OCI-LY1 (cell line): ENCODE data around the gene BCL7B.
"Not testable (repeated sequence)": the region's sequence is repeated elsewhere in the genome, so short reads cannot be mapped to it uniquely, and the experiment has no call there.

ENCODE experiments used
- H2AFZ ChIP-seq: fragments of 200-600 bp; sonication (generic), shearing (Covaris generic); 2 replicates; pipeline ENCODE4 v1.6.0; 2014; ENCODE audit warnings: antibody characterized with exemption, mild to moderate bottlenecking, low read length
- H3F3A ChIP-seq: fragments of 200-600 bp; sonication (generic), shearing (Covaris generic); 2 replicates; pipeline ENCODE4 v1.6.0; 2014; ENCODE audit warnings: mild to moderate bottlenecking, antibody characterized with exemption, low read length, moderate library complexity; ENCODE audit not compliant: insufficient read depth
- H3K27ac ChIP-seq: fragments of 200-600 bp; sonication (generic); 2 replicates; pipeline ENCODE4 v1.5.1; 2014; ENCODE audit warnings: low read length, mixed run types, mild to moderate bottlenecking, low read depth; ENCODE audit not compliant: poor library complexity, severe bottlenecking
- H3K27me3 ChIP-seq: fragments of 200-600 bp; sonication (generic); 2 replicates; pipeline ENCODE4 v1.6.0; 2014; ENCODE audit warnings: antibody characterized with exemption, mild to moderate bottlenecking, low read length, moderate library complexity; ENCODE audit not compliant: insufficient read depth
- H3K36me3 ChIP-seq: fragments of 200-600 bp; sonication (generic); 2 replicates; pipeline ENCODE4 v1.6.1; 2014; ENCODE audit warnings: mild to moderate bottlenecking, antibody characterized with exemption, low read length, moderate library complexity, mixed read lengths; ENCODE audit not compliant: insufficient read depth
- H3K4me1 ChIP-seq: fragments of 200-600 bp; sonication (generic); 2 replicates; pipeline ENCODE4 v1.5.1; 2014; ENCODE audit warnings: mild to moderate bottlenecking, low read length, moderate library complexity; ENCODE audit not compliant: insufficient read depth, severe bottlenecking
- H3K4me2 ChIP-seq: fragments of 200-600 bp; sonication (generic), shearing (Covaris generic); 2 replicates; pipeline ENCODE4 v1.6.1; 2014; ENCODE audit warnings: low read length
- H3K4me3 ChIP-seq: fragments of 200-600 bp; sonication (generic); 2 replicates; pipeline ENCODE4 v1.5.1; 2014; ENCODE audit warnings: low read length, low read depth, mild to moderate bottlenecking, mixed read lengths; ENCODE audit not compliant: poor library complexity, severe bottlenecking
- H3K79me2 ChIP-seq: fragments of 200-600 bp; shearing (Covaris generic); 2 replicates; pipeline ENCODE4 v1.6.1; 2016; ENCODE audit warnings: mixed run types, low read length, mixed read lengths; ENCODE audit not compliant: insufficient read depth
- H3K9ac ChIP-seq: fragments of 200-600 bp; sonication (generic), shearing (Covaris generic); 2 replicates; pipeline ENCODE4 v1.6.1; 2014; ENCODE audit warnings: mild to moderate bottlenecking, low read length, mixed read lengths
- H3K9me2 ChIP-seq: fragments of 200-600 bp; sonication (generic), shearing (Covaris generic); 2 replicates; pipeline ENCODE4 v1.6.1; 2014; ENCODE audit warnings: low read depth, mild to moderate bottlenecking, low read length, mixed read lengths
- H3K9me3 ChIP-seq: fragments of 200-600 bp; shearing (Covaris generic); 2 replicates; pipeline ENCODE4 v1.6.1; 2014; ENCODE audit warnings: low read length, mixed read lengths
- H4K20me1 ChIP-seq: fragments of 200-600 bp; sonication (generic), shearing (Covaris generic); 2 replicates; pipeline ENCODE4 v1.6.0; 2016; ENCODE audit warnings: mild to moderate bottlenecking, low read length; ENCODE audit not compliant: insufficient read depth
- EZH2 ChIP-seq: fragments of 200-600 bp; sonication (generic), shearing (Covaris generic); IDR thresholded peaks from 2 replicates; pipeline ENCODE4 v1.8.0; 2017; ENCODE audit warnings: borderline replicate concordance, mixed run types, mild to moderate bottlenecking, antibody characterized with exemption, low read length, moderate library complexity, mixed read lengths
- TF ChIP-seq, protein P1 (sequence below): fragments of 200-600 bp; sonication (generic), shearing (Covaris generic); IDR thresholded peaks from 2 replicates; pipeline ENCODE4 v1.5.1; 2017; ENCODE audit warnings: mild to moderate bottlenecking, antibody characterized with exemption, low read length, moderate library complexity, mixed read lengths

The BCL7B gene

DNA sequence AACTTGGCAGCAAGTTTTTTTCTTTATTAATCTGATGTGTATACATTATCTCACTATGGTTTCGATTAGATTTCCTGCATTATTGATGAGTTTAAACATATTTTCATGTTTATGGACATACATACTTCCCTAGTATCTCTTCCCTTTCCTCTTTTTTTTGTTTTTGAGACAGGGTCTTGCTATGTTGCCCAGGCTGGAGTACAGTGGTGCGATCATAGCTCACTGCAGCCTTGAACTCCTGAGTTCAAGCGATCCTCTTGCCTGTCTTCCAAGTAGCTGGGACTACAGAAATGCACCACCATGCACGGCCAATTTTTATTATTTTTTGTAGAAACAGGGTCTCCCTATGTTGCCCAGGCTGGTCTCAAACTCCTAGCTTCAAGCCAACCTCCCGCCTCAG is 54.3 kb downstream of the BCL7B start:
- Histone ChIP-seq H3K36me3 (peaks cover 97% of the 10 kb centered on the region), H3K27me3 (no peaks in the 10 kb centered on the region), H3K79me2 (peaks cover 17% of the 10 kb centered on the region), H3K9ac (no peak overlapping the region), H3K4me3 (no peak overlapping the region), H3F3A (no peaks in the 10 kb centered on the region), H4K20me1 (0 out of 2 replicates have a peak, but pooled peaks cover 2% of the 10 kb centered on the region), H3K27ac (no peak overlapping the region), H3K4me1 (no peaks in the 10 kb centered on the region), H3K4me2 (no peak overlapping the region), H3K9me2 (no peaks in the 10 kb centered on the region), H3K9me3 (no peaks in the 10 kb centered on the region), H2AFZ (no peak overlapping the region)
- TF ChIP-seq, protein P1, sequence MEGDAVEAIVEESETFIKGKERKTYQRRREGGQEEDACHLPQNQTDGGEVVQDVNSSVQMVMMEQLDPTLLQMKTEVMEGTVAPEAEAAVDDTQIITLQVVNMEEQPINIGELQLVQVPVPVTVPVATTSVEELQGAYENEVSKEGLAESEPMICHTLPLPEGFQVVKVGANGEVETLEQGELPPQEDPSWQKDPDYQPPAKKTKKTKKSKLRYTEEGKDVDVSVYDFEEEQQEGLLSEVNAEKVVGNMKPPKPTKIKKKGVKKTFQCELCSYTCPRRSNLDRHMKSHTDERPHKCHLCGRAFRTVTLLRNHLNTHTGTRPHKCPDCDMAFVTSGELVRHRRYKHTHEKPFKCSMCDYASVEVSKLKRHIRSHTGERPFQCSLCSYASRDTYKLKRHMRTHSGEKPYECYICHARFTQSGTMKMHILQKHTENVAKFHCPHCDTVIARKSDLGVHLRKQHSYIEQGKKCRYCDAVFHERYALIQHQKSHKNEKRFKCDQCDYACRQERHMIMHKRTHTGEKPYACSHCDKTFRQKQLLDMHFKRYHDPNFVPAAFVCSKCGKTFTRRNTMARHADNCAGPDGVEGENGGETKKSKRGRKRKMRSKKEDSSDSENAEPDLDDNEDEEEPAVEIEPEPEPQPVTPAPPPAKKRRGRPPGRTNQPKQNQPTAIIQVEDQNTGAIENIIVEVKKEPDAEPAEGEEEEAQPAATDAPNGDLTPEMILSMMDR = no peak
- no peak for TF ChIP-seq EZH2

DNA sequence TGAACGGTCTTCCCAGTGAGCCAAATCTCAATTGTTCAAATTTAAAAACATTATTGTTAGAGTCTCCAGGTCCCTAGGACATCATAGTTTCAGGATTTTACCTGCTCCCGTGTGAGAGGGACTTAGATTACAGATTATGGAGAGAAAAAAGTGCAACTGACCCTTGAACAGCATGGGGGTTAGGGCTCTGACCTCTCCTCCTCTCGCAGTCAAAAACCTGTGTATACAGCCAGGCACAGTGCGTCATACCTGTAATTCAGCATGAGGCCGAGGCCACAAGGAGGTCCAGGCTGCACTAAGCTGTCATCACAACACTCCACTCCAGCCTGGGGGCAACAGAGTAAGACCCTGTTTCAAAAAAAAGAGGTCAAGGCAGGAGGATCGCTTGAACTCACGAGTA is 60.9 kb downstream of the BCL7B start:
- H3K9ac ChIP-seq = no peak overlapping the region
- no peaks in the 10 kb centered on the region for H3K4me1 ChIP-seq
- no peaks in the 10 kb centered on the region for H3F3A ChIP-seq
- no peak overlapping the region for H3K4me2 ChIP-seq
- no peaks in the 10 kb centered on the region; the same call in 1 of the 2 replicates for H4K20me1 ChIP-seq
- no peak overlapping the region for H3K27ac ChIP-seq
- peaks cover 98% of the 10 kb centered on the region for H3K36me3 ChIP-seq
- no peak for TF ChIP-seq EZH2
- TF ChIP-seq, protein P1 = no peak
- no peaks in the 10 kb centered on the region for H3K9me2 ChIP-seq
- H3K4me3 ChIP-seq = no peak overlapping the region
- H3K9me3 ChIP-seq = no peaks in the 10 kb centered on the region
- no peak overlapping the region for H2AFZ ChIP-seq
- H3K79me2 ChIP-seq = peaks cover 31% of the 10 kb centered on the region
- H3K27me3 ChIP-seq = no peaks in the 10 kb centered on the region

DNA sequence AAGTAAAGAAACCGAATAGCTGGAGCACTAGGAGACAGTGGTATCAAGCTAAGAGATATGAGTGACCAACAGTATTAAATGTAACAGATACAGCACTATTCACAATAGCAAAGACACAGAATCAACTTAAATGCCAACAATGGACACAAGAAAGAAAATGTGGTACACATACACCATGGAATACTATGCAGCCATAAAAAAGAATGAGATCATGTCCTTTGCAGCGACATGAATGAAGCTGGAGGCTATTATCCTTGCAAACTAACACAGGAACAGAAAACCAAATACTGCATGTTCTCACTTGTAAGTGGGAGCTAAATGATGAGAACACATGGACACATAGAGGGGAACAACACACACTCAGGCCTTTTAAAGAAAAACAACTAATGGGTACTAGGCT is 62.0 kb downstream of the BCL7B start:
- not testable (repeated sequence) for H3K9ac ChIP-seq, H3F3A ChIP-seq, H3K9me3 ChIP-seq, H3K4me2 ChIP-seq, H2AFZ ChIP-seq, H3K4me1 ChIP-seq, H4K20me1 ChIP-seq, H3K9me2 ChIP-seq, H3K27ac ChIP-seq, H3K4me3 ChIP-seq, H3K27me3 ChIP-seq
- peaks cover 31% of the 10 kb centered on the region for H3K79me2 ChIP-seq
- peaks cover 98% of the 10 kb centered on the region for H3K36me3 ChIP-seq

DNA sequence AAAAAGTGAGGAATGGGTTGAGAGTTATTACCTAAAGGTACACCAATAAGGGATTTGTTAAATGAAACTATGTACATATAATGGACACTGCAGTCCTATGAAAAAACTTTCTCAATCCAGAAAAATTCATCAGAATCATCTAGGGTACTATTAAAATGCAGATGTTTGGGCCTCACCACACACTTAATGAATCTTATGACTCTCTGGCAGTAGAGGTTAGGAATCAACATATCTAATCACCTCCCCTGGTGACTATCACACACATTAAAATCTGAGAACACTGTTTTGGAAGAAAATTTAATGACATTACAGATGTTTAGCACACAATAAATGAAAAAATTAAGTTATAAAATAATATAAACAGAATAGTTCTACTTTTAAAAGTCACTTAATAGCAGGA is 67.5 kb downstream of the BCL7B start:
- H3K27ac ChIP-seq = no peak overlapping the region
- no peaks in the 10 kb centered on the region for H3F3A ChIP-seq
- TF ChIP-seq EZH2 = no peak
- TF ChIP-seq, protein P1 = no peak
- no peak overlapping the region for H3K9ac ChIP-seq
- no peaks in the 10 kb centered on the region for H3K9me3 ChIP-seq
- H4K20me1 ChIP-seq = peaks cover 8% of the 10 kb centered on the region
- no peak overlapping the region for H2AFZ ChIP-seq
- H3K27me3 ChIP-seq = no peaks in the 10 kb centered on the region
- no peak overlapping the region for H3K4me2 ChIP-seq
- peaks cover 32% of the 10 kb centered on the region for H3K79me2 ChIP-seq
- H3K9me2 ChIP-seq = no peaks in the 10 kb centered on the region
- no peak overlapping the region for H3K4me3 ChIP-seq
- peaks cover 98% of the 10 kb centered on the region for H3K36me3 ChIP-seq
- H3K4me1 ChIP-seq = no peaks in the 10 kb centered on the region
